ENCODE measurements around the gene SOCS7. TPM values are rescaled to one million over a fixed set of nuclear protein-coding genes. Genes with fewer than 3 reads are reported as not detected.

SOCS7 gene, protein sequence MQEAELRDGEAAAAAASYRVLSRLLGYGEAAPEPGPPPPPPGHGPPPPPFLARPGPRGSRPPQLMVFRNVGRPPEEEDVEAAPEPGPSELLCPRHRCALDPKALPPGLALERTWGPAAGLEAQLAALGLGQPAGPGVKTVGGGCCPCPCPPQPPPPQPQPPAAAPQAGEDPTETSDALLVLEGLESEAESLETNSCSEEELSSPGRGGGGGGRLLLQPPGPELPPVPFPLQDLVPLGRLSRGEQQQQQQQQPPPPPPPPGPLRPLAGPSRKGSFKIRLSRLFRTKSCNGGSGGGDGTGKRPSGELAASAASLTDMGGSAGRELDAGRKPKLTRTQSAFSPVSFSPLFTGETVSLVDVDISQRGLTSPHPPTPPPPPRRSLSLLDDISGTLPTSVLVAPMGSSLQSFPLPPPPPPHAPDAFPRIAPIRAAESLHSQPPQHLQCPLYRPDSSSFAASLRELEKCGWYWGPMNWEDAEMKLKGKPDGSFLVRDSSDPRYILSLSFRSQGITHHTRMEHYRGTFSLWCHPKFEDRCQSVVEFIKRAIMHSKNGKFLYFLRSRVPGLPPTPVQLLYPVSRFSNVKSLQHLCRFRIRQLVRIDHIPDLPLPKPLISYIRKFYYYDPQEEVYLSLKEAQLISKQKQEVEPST
- total RNA-seq: 10.4 and 11.1 TPM in 2 replicates

DNA sequence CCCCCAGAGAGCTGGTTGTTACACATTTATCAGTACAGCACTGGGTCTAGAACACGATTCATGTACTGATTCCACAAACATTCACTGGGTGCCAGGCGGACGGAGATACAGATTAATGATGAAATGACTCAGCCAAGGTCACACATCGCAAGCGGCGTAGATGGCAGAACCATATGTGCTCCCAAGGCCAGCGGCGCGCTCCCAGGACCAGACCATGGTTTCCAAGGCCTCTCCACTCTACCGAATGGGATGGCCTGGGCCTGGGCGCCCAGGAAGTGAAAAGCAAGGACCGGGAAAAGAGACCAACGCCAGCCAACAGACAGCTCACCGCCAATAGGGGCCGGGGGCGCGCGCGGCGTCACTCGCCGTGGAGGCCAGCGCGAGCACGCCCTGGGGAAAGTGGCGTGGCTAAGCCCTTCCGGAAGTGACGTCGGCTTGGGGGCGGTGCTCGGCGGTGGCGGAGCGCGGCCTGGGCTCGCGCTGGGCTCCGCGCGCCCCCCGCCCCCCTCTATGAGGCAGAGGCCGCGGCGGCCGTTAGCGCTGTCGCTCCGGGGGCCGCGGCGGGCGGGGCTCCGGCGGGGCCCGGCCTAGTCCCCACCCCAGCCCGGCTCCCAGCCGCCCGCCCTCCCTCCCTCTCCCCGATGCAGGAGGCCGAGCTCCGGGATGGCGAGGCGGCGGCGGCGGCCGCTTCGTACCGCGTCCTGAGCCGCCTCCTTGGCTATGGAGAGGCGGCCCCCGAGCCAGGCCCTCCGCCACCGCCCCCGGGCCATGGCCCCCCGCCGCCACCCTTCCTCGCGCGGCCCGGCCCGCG lies at the start of gene SOCS7:
Gene SOCS7 (plus strand): TSS at position 433 of the 811 bp plus-strand sequence. CDS start 209 bp downstream, at position 642.

DNA sequence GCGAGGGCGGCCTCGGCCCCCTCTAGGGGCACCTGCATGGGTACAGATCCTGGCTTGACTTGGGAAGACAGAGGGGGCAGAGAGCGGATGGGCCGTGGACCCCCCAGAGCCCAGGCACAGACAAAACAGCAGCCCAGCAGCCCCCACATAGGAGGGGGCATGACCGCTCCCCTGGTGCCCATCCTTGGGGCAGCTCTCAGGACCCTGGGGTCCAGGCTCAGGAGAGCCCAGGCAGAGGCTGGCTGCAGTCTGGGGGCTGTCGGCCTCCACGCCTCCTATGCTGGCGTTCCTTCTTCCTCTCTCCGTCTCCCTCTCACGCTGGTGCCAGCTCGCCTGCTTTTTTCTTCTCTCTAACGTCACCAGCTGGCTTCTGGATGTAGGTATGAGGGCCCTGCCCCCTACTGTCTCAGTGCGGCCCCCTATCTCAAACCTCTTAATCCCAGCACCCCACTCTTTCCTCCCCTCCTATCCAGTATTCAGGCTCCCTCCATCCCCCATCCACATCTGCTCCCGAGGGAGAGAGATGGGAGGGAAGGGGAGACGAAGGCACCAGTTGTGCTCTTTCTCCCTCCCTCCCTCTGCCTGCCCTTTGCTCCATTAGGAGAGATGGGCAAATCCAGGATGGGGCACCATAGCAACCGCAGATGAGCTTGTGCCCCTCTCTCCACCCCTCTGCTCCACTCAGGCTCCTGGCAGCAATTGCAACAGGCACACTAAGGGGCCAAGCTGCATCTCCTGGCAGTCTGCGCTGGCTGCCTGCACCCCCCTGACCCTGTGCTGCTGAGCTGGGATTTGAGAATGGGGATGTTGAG lies 7.8 kb upstream of the SOCS7 start, which contains the start of gene GPR179:
Gene GPR179 (minus strand): TSS at position 349 of the 812 bp plus-strand sequence. CDS start 167 bp downstream, at position 182.

DNA sequence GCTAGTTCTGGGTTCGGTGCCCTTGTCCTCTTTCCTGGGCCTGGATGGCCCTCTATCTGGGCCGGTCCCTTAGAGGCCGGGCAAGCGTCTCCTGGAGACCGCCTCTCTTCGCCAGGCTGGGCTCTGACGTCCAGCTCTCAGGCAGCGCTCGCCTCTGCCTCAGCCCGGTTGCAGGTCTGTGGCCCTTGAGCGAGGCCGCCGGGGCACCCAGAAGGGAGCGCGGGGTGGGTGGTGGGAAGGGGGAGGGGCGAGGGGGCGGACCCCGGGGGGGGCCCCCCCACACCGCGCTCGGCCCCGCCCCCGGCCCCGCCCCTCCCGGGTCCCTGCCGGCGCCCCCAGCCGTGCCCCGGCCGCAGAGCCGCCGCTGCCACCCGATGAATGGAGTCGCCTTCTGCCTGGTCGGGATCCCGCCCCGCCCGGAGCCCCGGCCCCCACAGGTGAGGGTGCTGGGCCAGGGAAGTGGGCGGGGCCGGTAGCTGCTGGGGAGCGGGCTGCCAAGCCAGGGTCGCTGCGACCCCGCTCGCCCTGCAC lies 76.5 kb downstream of the SOCS7 start, which contains the start of gene ARHGAP23:
Gene ARHGAP23 (plus strand): TSS at position 353 of the 531 bp plus-strand sequence. CDS start 22 bp downstream, at position 375.

Other genes starting within 250 kb of the SOCS7 start
- gene TBC1D3E, start 223.9 kb upstream of the SOCS7 start, total RNA-seq: 0.53 and 1.4 TPM in 2 replicates
- gene TBC1D3, start 159.3 kb upstream of the SOCS7 start, total RNA-seq: not detected in 2 replicates
- 47.6 and 49.3 TPM in 2 replicates for gene MRPL45, start 54.7 kb upstream of the SOCS7 start, total RNA-seq
- not detected in 2 replicates for gene GPR179, start 7.9 kb upstream of the SOCS7 start, total RNA-seq
- gene ARHGAP23, start 76.6 kb downstream of the SOCS7 start, total RNA-seq: 77.3 and 96.5 TPM in 2 replicates